Measurements from ENCODE around the gene SNED1.
A peak's percentile ranks its signal among the peaks of the same experiment; 100 is the strongest.

SNED1 gene

GRCh38 chr2:241068136-241068941, 69.9 kb downstream of the SNED1 start (continued):
- no peak for TF ChIP-seq ZNF704 (tag by site-specific recombination; IDR thresholded peaks at IDR 0.05)
- TF ChIP-seq ZNF19 (tag by site-specific recombination; IDR thresholded peaks at IDR 0.05; ENCODE audit: low read depth), result no peak

- H3K36me3 ChIP-seq (ENCODE audit: control insufficient read depth in 2 of 2, insufficient read depth in 1 of 2, low read length in 2 of 2), result peaks cover 0 to 2% of the 10 kb centered on the region in 2 experiments; a peak in 1 of 3 replicates
- no peak overlapping the region for H3K4me3 ChIP-seq (ENCODE audit: low read depth, low read length)
- no peaks in the 10 kb centered on the region for H3K4me1 ChIP-seq (ENCODE audit: control insufficient read depth, insufficient read depth, low read length)
- POLR2A ChIA-PET, result no interaction called here
- CTCF ChIA-PET, result interaction anchor here (1.1 to 1.2 kb wide), 3 partner anchors 9 to 218 kb away, joined by 3 to 4 read pairs (median 4); no protein-coding TSS in a partner anchor
- no peaks in the 10 kb centered on the region for H3K9me3 ChIP-seq (ENCODE audit: control insufficient read depth, insufficient read depth, low read depth, low read length)
- H3K27ac ChIP-seq (ENCODE audit: extremely low read depth, low read depth, low read length), result no peak overlapping the region
- no peak for TF ChIP-seq ZXDB (tag by site-specific recombination; IDR thresholded peaks at IDR 0.05)
- TF ChIP-seq KLF8 (tag by site-specific recombination; IDR thresholded peaks at IDR 0.05), result no peak
- TF ChIP-seq ZNF837 (tag by site-specific recombination; IDR thresholded peaks at IDR 0.05), result no peak
- no peak for TF ChIP-seq ZNF830 (tag by site-specific recombination; IDR thresholded peaks at IDR 0.05; ENCODE audit: low read depth)
- TF ChIP-seq ZNF404 (tag by site-specific recombination; IDR thresholded peaks at IDR 0.05), result no peak
- no peak for TF ChIP-seq KLF1 (tag by site-specific recombination; IDR thresholded peaks at IDR 0.05)
- TF ChIP-seq, protein P1, sequence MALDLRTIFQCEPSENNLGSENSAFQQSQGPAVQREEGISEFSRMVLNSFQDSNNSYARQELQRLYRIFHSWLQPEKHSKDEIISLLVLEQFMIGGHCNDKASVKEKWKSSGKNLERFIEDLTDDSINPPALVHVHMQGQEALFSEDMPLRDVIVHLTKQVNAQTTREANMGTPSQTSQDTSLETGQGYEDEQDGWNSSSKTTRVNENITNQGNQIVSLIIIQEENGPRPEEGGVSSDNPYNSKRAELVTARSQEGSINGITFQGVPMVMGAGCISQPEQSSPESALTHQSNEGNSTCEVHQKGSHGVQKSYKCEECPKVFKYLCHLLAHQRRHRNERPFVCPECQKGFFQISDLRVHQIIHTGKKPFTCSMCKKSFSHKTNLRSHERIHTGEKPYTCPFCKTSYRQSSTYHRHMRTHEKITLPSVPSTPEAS (tag by site-specific recombination; IDR thresholded peaks at IDR 0.05), result no peak
- no peak for TF ChIP-seq ZNF433 (tag by site-specific recombination; IDR thresholded peaks at IDR 0.05; ENCODE audit: low read depth)
- TF ChIP-seq ZNF19 (tag by site-specific recombination; IDR thresholded peaks at IDR 0.05; ENCODE audit: low read depth), result no peak
- no peak for TF ChIP-seq ZNF398 (tag by site-specific recombination; IDR thresholded peaks at IDR 0.05)
- TF ChIP-seq ZBTB49 (tag by site-specific recombination; IDR thresholded peaks at IDR 0.05; ENCODE audit: low read depth), result no peak
Measured at GRCh38 chr2:241068942-241069810, 70.8 kb downstream of the SNED1 start.

- ChIA-PET CTCF (interaction anchor here (1.1 kb wide), 1 partner anchor 69 kb away, joined by 4 read pairs; no protein-coding TSS in a partner anchor), POLR2A (no interaction called here)
- no peak overlapping the region for H3K27ac ChIP-seq (ENCODE audit: extremely low read depth, low read depth, low read length)
- H3K4me1 ChIP-seq (ENCODE audit: control insufficient read depth, insufficient read depth, low read length), result no peaks in the 10 kb centered on the region
- H3K4me3 ChIP-seq (ENCODE audit: low read depth, low read length), result no peak overlapping the region
- no peaks in the 10 kb centered on the region for H3K9me3 ChIP-seq (ENCODE audit: control insufficient read depth, insufficient read depth, low read depth, low read length)
- H3K36me3 ChIP-seq (ENCODE audit: control insufficient read depth in 2 of 2, insufficient read depth in 1 of 2, low read length in 2 of 2), result peaks cover 0 to 8% of the 10 kb centered on the region in 2 experiments; a peak in 1 of 3 replicates
- no peak for TF ChIP-seq ZNF335 (tag by site-specific recombination; conservative IDR thresholded peaks at IDR 0.05)
- TF ChIP-seq ZNF341 (tag by site-specific recombination; IDR thresholded peaks at IDR 0.05; ENCODE audit: low read depth), result no peak
- TF ChIP-seq EGR2 (tag by site-specific recombination; IDR thresholded peaks at IDR 0.05; ENCODE audit: low read depth), result 0 out of 2 replicates have a peak, but pooled peaks have one; percentile 15
- peak; percentile 61 for TF ChIP-seq ZFHX2 (tag by site-specific recombination; conservative IDR thresholded peaks at IDR 0.05)
Measured at GRCh38 chr2:241069821-241070281, 71.4 kb downstream of the SNED1 start.
